ENCODE measurements around the gene STX1A. TPM values are rescaled to one million over a fixed set of nuclear protein-coding genes. Genes with fewer than 3 reads are reported as not detected.
"Not testable (repeated sequence)": the region's sequence is repeated elsewhere in the genome, so short reads cannot be mapped to it uniquely, and the experiment has no call there.

STX1A gene
- total RNA-seq, 2 donors from 2014 or later, result 2.6 TPM

DNA sequence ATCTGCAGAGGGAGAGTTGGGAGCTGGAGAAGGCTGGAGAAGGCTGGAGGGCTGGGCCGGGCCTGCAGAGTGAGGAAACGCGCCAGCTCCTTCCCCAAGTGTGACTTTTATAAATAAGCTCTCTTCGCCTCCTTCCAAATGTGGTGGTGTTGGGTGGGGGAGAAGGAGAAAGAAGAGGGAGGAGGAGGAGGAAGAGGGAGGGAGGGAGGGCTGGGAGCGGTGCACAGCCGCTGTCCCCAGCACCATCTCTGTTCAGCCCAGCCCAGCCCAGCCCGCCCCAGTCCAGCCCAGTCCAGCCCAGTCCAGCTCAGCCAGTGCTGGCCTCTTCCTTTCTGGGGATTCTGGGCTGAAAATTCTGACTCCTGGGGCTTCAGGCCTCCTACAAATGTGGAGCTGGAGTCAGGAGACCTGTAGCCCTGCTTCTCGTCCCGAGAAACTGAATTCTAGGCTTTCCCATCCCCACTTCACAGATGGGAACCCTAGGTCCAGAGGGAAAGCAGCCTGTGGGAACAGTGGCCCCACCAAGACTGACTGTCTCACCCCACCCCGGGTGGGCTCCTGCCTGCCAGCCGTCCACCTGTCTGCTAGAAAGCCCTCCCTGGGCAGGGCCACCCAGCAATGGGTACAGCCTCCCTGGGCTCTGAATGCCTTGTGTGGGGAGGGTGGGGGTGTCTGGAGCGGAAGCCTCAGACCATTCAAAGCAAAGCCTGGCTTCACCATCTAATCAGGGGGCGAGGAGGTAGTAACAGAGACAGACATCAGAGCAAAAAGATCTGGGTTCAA, 2.3 kb downstream of the STX1A start:
- no peaks in the 10 kb centered on the region for H3K36me3 ChIP-seq
- no peak for DNase-seq (ENCODE audit: low spot score)
- no peaks in the 10 kb centered on the region for H3K9me3 ChIP-seq
- no peak overlapping the region for H3K27ac ChIP-seq
- H3K4me3 ChIP-seq, result no peak overlapping the region
- peaks cover 0 to 32% of the 10 kb centered on the region in 2 donors for H3K4me1 ChIP-seq
- TF ChIP-seq, protein P1, sequence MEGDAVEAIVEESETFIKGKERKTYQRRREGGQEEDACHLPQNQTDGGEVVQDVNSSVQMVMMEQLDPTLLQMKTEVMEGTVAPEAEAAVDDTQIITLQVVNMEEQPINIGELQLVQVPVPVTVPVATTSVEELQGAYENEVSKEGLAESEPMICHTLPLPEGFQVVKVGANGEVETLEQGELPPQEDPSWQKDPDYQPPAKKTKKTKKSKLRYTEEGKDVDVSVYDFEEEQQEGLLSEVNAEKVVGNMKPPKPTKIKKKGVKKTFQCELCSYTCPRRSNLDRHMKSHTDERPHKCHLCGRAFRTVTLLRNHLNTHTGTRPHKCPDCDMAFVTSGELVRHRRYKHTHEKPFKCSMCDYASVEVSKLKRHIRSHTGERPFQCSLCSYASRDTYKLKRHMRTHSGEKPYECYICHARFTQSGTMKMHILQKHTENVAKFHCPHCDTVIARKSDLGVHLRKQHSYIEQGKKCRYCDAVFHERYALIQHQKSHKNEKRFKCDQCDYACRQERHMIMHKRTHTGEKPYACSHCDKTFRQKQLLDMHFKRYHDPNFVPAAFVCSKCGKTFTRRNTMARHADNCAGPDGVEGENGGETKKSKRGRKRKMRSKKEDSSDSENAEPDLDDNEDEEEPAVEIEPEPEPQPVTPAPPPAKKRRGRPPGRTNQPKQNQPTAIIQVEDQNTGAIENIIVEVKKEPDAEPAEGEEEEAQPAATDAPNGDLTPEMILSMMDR (IDR thresholded peaks at IDR 0.05), result no peak
- H3K27me3 ChIP-seq, result no peaks in the 10 kb centered on the region

DNA sequence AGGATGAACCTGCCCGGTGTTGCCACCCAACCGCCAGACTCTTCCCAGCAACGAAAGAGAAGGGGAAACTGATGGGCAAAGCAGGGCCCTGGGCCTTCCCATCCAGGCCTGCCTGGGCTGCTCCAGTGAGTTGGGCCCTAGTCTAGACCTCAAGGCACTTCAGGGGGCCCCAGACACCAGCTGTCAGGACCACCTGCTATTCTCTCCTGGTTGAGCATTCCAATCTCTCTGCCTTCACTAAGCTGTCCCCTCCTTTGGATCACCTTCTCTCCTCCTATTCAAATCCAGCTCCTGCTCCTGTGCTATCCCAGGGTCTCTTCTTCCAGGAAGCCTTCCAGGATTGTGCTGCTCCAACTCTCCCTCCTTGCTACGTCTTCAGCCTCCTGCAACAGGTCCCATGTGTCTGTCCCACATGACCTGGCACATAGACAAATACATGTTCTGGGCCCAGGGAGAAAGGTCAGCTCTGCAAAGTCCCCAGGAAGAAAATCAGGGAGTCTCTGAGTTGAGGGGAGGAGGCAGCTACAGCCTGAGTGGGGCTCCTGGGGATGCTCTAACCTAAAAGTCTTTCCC, 3.1 kb downstream of the STX1A start:
- TF ChIP-seq, protein P1 (IDR thresholded peaks at IDR 0.05), result no peak
- Histone ChIP-seq H3K36me3 (no peaks in the 10 kb centered on the region), H3K4me3 (no peak overlapping the region), H3K4me1 (peaks cover 0 to 32% of the 10 kb centered on the region in 2 donors), H3K9me3 (no peaks in the 10 kb centered on the region), H3K27me3 (no peaks in the 10 kb centered on the region), H3K27ac (no peak overlapping the region)
- DNase-seq (ENCODE audit: low spot score), result no peak

DNA sequence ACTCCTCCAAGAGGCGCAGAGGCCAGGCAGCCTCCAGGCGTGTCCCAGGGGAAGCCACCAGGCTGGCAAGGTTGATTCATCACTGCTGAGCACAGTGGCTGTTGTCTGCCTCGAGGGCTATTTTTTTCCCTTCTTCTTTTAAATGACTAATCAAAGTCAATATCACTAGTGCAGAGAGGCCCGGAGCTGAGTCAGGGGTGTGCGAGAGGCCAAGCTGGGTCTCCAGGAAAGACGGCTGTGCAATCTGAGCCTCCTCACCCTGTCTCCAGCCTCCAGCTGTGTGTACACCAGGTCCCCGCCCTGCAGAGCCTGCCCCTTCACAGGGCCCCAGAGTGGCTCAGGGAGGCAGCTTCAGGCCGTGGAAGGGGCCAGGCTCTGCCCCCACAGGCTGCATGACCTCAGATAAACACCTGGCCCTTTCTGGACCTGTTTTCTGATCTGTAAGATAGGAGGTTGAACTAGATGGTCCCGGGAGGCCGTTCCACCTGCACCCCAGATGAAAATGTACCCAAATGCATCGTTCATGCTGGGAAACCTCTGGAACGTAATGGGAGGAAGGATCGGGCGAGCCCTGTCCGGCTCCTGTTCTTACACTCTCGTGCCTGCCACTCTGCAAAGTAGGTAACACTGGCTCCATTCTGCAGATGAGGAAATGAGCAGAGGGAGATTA, 3.7 kb downstream of the STX1A start:
- no peaks in the 10 kb centered on the region for H3K27me3 ChIP-seq
- no peak overlapping the region for H3K27ac ChIP-seq
- no peaks in the 10 kb centered on the region for H3K36me3 ChIP-seq
- H3K9me3 ChIP-seq, result no peaks in the 10 kb centered on the region
- H3K4me1 ChIP-seq, result peaks cover 0 to 32% of the 10 kb centered on the region in 2 donors
- DNase-seq (ENCODE audit: low spot score), result no peak
- H3K4me3 ChIP-seq, result no peak overlapping the region
- TF ChIP-seq, protein P1 (IDR thresholded peaks at IDR 0.05), result no peak

DNA sequence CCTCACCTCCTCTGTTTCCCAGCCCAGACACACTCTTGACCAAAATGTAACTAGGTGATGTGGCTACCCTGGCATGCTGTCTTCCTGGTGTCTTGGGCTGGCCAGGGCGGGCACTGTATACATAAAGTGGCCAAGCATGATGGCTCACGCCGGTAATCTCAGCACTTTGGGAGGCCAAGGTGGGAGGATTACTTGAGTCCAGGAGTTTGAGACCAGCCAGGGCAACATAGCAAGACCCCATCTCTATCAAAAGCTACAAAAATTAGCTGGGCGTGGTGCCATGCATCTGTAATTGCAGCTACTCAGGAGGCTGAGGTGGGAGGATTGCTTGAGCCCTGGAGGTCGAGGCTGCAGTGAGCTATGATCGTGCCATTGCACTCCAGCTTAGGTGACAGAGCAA, 6.2 kb downstream of the STX1A start:
- H3K4me3 ChIP-seq; DNase-seq (ENCODE audit: low spot score); H3K36me3 ChIP-seq; H3K27ac ChIP-seq; H3K27me3 ChIP-seq; H3K9me3 ChIP-seq: not testable (repeated sequence)
- peaks cover 0 to 16% of the 10 kb centered on the region in 2 donors for H3K4me1 ChIP-seq

DNA sequence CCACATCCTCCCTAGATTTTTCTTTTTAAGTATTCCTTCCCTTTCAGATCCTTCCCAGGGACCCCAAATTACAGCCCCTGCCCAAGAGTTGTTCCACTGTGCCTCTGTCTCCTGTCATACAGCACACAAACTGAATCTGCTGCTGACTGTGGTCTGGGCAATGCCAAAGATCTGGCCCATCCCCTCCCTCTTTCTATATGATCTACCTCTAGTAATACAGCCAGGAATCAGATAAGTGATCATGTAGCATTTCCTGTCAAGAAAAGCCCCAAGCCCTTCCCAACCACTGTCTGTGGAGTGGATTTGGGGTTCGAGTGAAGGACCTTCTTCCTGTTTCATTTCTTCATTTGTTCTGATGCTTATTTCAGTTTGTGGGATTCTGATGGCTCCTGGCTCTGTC, 6.7 kb downstream of the STX1A start:
- Histone ChIP-seq H3K36me3 (no peaks in the 10 kb centered on the region), H3K9me3 (no peaks in the 10 kb centered on the region), H3K4me1 (peaks cover 0 to 10% of the 10 kb centered on the region in 2 donors), H3K4me3 (no peak overlapping the region), H3K27me3 (no peaks in the 10 kb centered on the region), H3K27ac (no peak overlapping the region)
- TF ChIP-seq, protein P1 (IDR thresholded peaks at IDR 0.05), result no peak
- DNase-seq (ENCODE audit: low spot score), result no peak

DNA sequence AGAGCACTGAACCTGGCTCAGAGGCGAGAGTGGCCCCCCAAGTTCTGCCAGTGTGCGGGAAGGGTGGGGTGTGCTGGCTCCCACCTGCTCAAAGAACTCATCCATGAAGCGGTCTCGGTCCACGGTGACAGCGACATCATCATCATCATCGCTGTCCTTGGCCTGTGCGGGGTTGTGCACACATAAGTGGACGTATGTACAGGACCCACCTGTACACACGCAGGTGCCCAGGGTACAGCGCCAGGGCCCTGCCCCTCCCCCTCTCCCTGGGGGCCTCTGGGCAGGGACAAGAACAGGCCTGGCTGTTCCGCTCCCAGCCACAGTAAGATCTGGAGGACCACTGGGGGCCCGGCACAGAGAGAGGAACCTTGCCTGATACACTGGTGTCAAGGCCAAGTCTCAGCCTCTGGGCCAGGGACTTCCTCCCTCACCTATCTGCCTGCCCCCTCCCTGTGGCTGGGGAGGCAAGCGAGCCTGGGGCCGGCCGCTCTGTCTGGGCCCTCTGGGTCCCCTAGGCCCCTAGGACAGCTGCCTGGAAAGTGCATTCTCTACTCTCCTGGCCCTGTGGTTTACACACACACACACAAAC, 10.4 kb downstream of the STX1A start:
- no peak for DNase-seq (ENCODE audit: low spot score)
- Histone ChIP-seq H3K36me3 (no peaks in the 10 kb centered on the region), H3K9me3 (no peaks in the 10 kb centered on the region), H3K27ac (no peak overlapping the region), H3K4me3 (no peak overlapping the region), H3K4me1 (peaks cover 0 to 3% of the 10 kb centered on the region in 2 donors), H3K27me3 (no peaks in the 10 kb centered on the region)
- TF ChIP-seq, protein P1 (IDR thresholded peaks at IDR 0.05), result no peak

Measured in right atrium auricular region (tissue), 2 donors.